H4 (cell line): ENCODE data around the gene PIK3C2B. TPM values are rescaled to one million over a fixed set of nuclear protein-coding genes. Genes with fewer than 3 reads are reported as not detected.
"Not testable (repeated sequence)": the region's sequence is repeated elsewhere in the genome, so short reads cannot be mapped to it uniquely, and the experiment has no call there.

Experiments
- DNase-seq: peaks from one replicate; pipeline ENCODE4 v3.0.0-alpha.2; 2015; ENCODE audit warnings: low spot score
- total RNA-seq: library from RNA; depleted of rRNA; stranded (reverse); fragments of >200 nt; shearing (Covaris generic); gene quantifications from 2 replicates; pipeline ENCODE4 v1.2.3, GENCODE V29; 2014; rRNA removed

The PIK3C2B gene
- total RNA-seq, result 2.4 and 3.4 TPM in 2 replicates

- DNase-seq, result peak; percentile 73
These were observed at the start of gene PIK3C2B for GRCh38 chr1:204494281-204495077. TSS of gene PIK3C2B (minus strand) at chr1:204494805. CDS start at chr1:204469802, 25,003 bp downstream.

GRCh38 chr1:204544321-204544720 is 49.7 kb upstream of the PIK3C2B start:
- DNase-seq, result peak; percentile 11

- DNase-seq, result no peak
These were observed 47.0 kb upstream of the PIK3C2B start for GRCh38 chr1:204541626-204542025.

- no peak for DNase-seq
These were observed 38.2 kb upstream of the PIK3C2B start for GRCh38 chr1:204532832-204533231.

GRCh38 chr1:204530932-204531331 is 36.3 kb upstream of the PIK3C2B start:
- no peak for DNase-seq

- no peak for DNase-seq
These were observed 34.8 kb upstream of the PIK3C2B start for GRCh38 chr1:204529371-204529895.

GRCh38 chr1:204528677-204529076 is 34.1 kb upstream of the PIK3C2B start:
- DNase-seq, result no peak

- no peak for DNase-seq
These were observed 33.6 kb upstream of the PIK3C2B start for GRCh38 chr1:204528241-204528640.

GRCh38 chr1:204524986-204525385 is 30.4 kb upstream of the PIK3C2B start:
- DNase-seq, result no peak

- no peak for DNase-seq
These were observed 29.1 kb upstream of the PIK3C2B start for GRCh38 chr1:204523605-204524215.

GRCh38 chr1:204521941-204522521 is 27.4 kb upstream of the PIK3C2B start:
- not testable (repeated sequence) for DNase-seq

GRCh38 chr1:204520834-204521709 is 26.5 kb upstream of the PIK3C2B start:
- peak; percentile 44 for DNase-seq

- DNase-seq, result not testable (repeated sequence)
These were observed 22.8 kb upstream of the PIK3C2B start for GRCh38 chr1:204517382-204517781.

GRCh38 chr1:204516180-204516879 is 21.7 kb upstream of the PIK3C2B start, which contains the start of gene MDM4:
TSS of gene MDM4 (plus strand) at chr1:204516406. CDS start at chr1:204525519, 9,113 bp downstream.
- DNase-seq, result peak; percentile 95

GRCh38 chr1:204514828-204515227 is 20.2 kb upstream of the PIK3C2B start:
- DNase-seq, result no peak

- no peak for DNase-seq
These were observed 18.6 kb upstream of the PIK3C2B start for GRCh38 chr1:204513117-204513716.

- no peak for DNase-seq
These were observed 16.8 kb upstream of the PIK3C2B start for GRCh38 chr1:204511366-204511765.

GRCh38 chr1:204509186-204509635 is 14.6 kb upstream of the PIK3C2B start:
- DNase-seq, result no peak

GRCh38 chr1:204507317-204508105 is 12.9 kb upstream of the PIK3C2B start:
- DNase-seq, result no peak

- DNase-seq, result peak; percentile 86
These were observed 12.3 kb upstream of the PIK3C2B start for GRCh38 chr1:204506969-204507316.
